OCI-LY7 (cell line): ENCODE results near the gene CNBD2.

Source experiments
- EZH2phosphoT487 ChIP-seq: fragments of 200-600 bp; sonication (generic); IDR thresholded peaks from 2 replicates; pipeline ENCODE4 v1.6.1; 2018; ENCODE audit warnings: low read depth, borderline replicate concordance, mild to moderate bottlenecking, mixed run types, antibody characterized with exemption, low read length, moderate library complexity, mixed read lengths
- TF ChIP-seq, protein P1 (sequence below): fragments of 200-600 bp; sonication (generic); conservative IDR thresholded peaks from 2 replicates; pipeline ENCODE4 v1.5.1; 2014; ENCODE audit warnings: mild to moderate bottlenecking, antibody characterized with exemption, low read length, moderate library complexity, mixed read lengths

DNA sequence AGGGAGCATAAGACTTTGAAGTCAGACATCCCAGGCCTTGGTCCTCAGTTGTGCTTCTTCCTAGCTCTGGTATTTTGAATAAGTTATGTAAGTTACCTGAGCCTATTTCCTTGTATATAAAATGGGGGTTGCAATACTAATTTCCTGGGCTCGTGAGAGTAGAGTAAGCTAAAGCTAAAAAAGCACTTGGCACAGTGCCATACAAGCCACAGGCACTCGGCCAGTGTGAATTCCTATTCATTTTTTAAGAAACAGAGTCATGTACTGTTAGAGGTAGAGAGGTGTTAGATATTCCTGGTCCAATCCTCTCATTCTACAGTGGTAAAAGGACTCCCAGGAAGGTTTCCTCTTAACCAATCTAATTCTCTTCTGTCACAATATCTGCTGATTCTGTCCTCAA is 106.6 kb downstream of the CNBD2 start:
- TF ChIP-seq, protein P1, sequence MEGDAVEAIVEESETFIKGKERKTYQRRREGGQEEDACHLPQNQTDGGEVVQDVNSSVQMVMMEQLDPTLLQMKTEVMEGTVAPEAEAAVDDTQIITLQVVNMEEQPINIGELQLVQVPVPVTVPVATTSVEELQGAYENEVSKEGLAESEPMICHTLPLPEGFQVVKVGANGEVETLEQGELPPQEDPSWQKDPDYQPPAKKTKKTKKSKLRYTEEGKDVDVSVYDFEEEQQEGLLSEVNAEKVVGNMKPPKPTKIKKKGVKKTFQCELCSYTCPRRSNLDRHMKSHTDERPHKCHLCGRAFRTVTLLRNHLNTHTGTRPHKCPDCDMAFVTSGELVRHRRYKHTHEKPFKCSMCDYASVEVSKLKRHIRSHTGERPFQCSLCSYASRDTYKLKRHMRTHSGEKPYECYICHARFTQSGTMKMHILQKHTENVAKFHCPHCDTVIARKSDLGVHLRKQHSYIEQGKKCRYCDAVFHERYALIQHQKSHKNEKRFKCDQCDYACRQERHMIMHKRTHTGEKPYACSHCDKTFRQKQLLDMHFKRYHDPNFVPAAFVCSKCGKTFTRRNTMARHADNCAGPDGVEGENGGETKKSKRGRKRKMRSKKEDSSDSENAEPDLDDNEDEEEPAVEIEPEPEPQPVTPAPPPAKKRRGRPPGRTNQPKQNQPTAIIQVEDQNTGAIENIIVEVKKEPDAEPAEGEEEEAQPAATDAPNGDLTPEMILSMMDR, result no peak
- TF ChIP-seq EZH2phosphoT487, result no peak
